ENCODE measurements around the gene H1-8.

- TF ChIP-seq ARNTL (CRISPR knock-in tag; IDR thresholded peaks at IDR 0.05; ENCODE audit: borderline replicate concordance, low read depth) (no peak), TSHZ2 (CRISPR knock-in tag; IDR thresholded peaks at IDR 0.05) (no peak), RARB (CRISPR knock-in tag; IDR thresholded peaks at IDR 0.05) (no peak), CREB5 (CRISPR knock-in tag; IDR thresholded peaks at IDR 0.05; ENCODE audit: low read depth) (no peak), ZFP3 (CRISPR knock-in tag; IDR thresholded peaks at IDR 0.05) (no peak), TOX (CRISPR knock-in tag; IDR thresholded peaks at IDR 0.05; ENCODE audit: borderline replicate concordance) (no peak), ESRRG (CRISPR knock-in tag; IDR thresholded peaks at IDR 0.05) (no peak)
Measured at GRCh38 chr3:129563332-129563731, 20.4 kb downstream of the H1-8 start.
